HEK293 (cell line): ENCODE measurements around the gene BAIAP2.

ENCODE experiments used
- CTCF ChIA-PET: fragments of 350-600 bp; formaldehyde crosslinking; extraction: SDS; loops from one replicate; lab custom pipeline; 2021; ENCODE audit warnings: antibody characterized with exemption; lab: Yijun Ruan, JAX
- POLR2A ChIA-PET: fragments of 300-600 bp; formaldehyde crosslinking; extraction: SDS; loops from one replicate; lab custom pipeline; 2020; ENCODE audit warnings: antibody characterized with exemption, inconsistent platforms; lab: Yijun Ruan, JAX
- H3K27ac ChIP-seq: fragments of 200-500 bp; sonication (Bioruptor generic); 2 replicates; pipeline ENCODE4 v1.5.1; 2014; ENCODE audit warnings: low read depth, low read length, control low read depth, inconsistent platforms; ENCODE audit errors: extremely low read depth
- H3K36me3 ChIP-seq, 2 experiments: fragments of 200-500 bp in 1 of 2; sonication (Bioruptor generic) in 1 of 2; 1 replicate in 1 of 2; 2 replicates in 1 of 2; pipeline ENCODE4 v1.5.1; 2014 to 2017; ENCODE audit warnings: inconsistent platforms in 2 of 2, low read length in 2 of 2; ENCODE audit not compliant: control insufficient read depth in 2 of 2, insufficient read depth in 1 of 2
- H3K4me1 ChIP-seq: fragments of 200-500 bp; sonication (Bioruptor generic); 2 replicates; pipeline ENCODE4 v1.5.1; 2014; ENCODE audit warnings: mild to moderate bottlenecking, low read length, inconsistent platforms; ENCODE audit not compliant: control insufficient read depth, insufficient read depth
- H3K4me3 ChIP-seq: 2 replicates; pipeline ENCODE4 v1.5.1; 2011; ENCODE audit warnings: low read depth, mild to moderate bottlenecking, control low read depth, low read length, moderate library complexity
- H3K9me3 ChIP-seq: fragments of 200-500 bp; sonication (Bioruptor generic); 2 replicates; pipeline ENCODE4 v1.5.1; 2014; ENCODE audit warnings: low read depth, low read length, inconsistent platforms; ENCODE audit not compliant: control insufficient read depth, insufficient read depth
- BCL11B ChIP-seq: fragments of 450-650 bp; formaldehyde crosslinking; IDR thresholded peaks from 2 replicates; pipeline ENCODE4 v1.5.1; 2016; ENCODE audit warnings: low read depth, missing biosample characterization, missing genetic modification characterization
- EGR2 ChIP-seq: fragments of 450-650 bp; formaldehyde crosslinking; IDR thresholded peaks from 2 replicates; pipeline ENCODE4 v1.5.1; 2016; ENCODE audit warnings: low read depth, missing biosample characterization, missing genetic modification characterization
- IKZF3 ChIP-seq: fragments of 450-650 bp; IDR thresholded peaks from 2 replicates; pipeline ENCODE4 v1.5.0; 2018; ENCODE audit warnings: missing biosample characterization, mild to moderate bottlenecking, missing genetic modification characterization, moderate library complexity
- SCRT1 ChIP-seq: fragments of 450-650 bp; formaldehyde crosslinking; IDR thresholded peaks from 2 replicates; pipeline ENCODE4 v1.5.1; 2016; ENCODE audit warnings: missing biosample characterization, missing genetic modification characterization, borderline replicate concordance
- TRIM28 ChIP-seq: IDR thresholded peaks from 2 replicates; pipeline ENCODE4 v1.6.1; 2011; ENCODE audit warnings: low read length, control low read depth, borderline replicate concordance
- WT1 ChIP-seq: fragments of 450-650 bp; formaldehyde crosslinking; IDR thresholded peaks from 2 replicates; pipeline ENCODE4 v1.5.1; 2016; ENCODE audit warnings: missing biosample characterization, missing genetic modification characterization
- ZFHX2 ChIP-seq: fragments of 450-650 bp; formaldehyde crosslinking; conservative IDR thresholded peaks from 2 replicates; pipeline ENCODE4 v1.5.1; 2016; ENCODE audit warnings: missing biosample characterization, missing genetic modification characterization
- ZIC2 ChIP-seq: fragments of 450-650 bp; formaldehyde crosslinking; IDR thresholded peaks from 2 replicates; pipeline ENCODE4 v1.5.1; 2016; ENCODE audit warnings: missing biosample characterization, missing genetic modification characterization
- ZNF510 ChIP-seq: fragments of 450-650 bp; formaldehyde crosslinking; IDR thresholded peaks from 2 replicates; pipeline ENCODE4 v1.5.1; 2018; ENCODE audit warnings: mild to moderate bottlenecking, missing genetic modification characterization, missing biosample characterization; ENCODE audit not compliant: insufficient replicate concordance
- ZNF548 ChIP-seq: fragments of 450-650 bp; formaldehyde crosslinking; IDR thresholded peaks from 2 replicates; pipeline ENCODE4 v1.5.1; 2016; ENCODE audit warnings: missing biosample characterization, missing genetic modification characterization
- ZNF549 ChIP-seq: fragments of 450-650 bp; IDR thresholded peaks from 2 replicates; pipeline ENCODE4 v1.5.1; 2018; ENCODE audit warnings: missing biosample characterization, missing genetic modification characterization, mild to moderate bottlenecking, inconsistent platforms, moderate library complexity
- ZNF585B ChIP-seq: fragments of 450-650 bp; formaldehyde crosslinking; IDR thresholded peaks from 2 replicates; pipeline ENCODE4 v1.5.1; 2016; ENCODE audit warnings: missing biosample characterization, missing genetic modification characterization
- ZNF596 ChIP-seq: fragments of 450-650 bp; IDR thresholded peaks from 2 replicates; pipeline ENCODE4 v1.5.0; 2018; ENCODE audit warnings: missing biosample characterization, mild to moderate bottlenecking, missing genetic modification characterization, moderate library complexity
- ZNF76 ChIP-seq: fragments of 450-650 bp; formaldehyde crosslinking; IDR thresholded peaks from 2 replicates; pipeline ENCODE4; 2016; ENCODE audit warnings: low read depth, missing biosample characterization, missing genetic modification characterization, borderline replicate concordance
- ZNF768 ChIP-seq: fragments of 450-650 bp; formaldehyde crosslinking; IDR thresholded peaks from 2 replicates; pipeline ENCODE4 v1.5.1; 2018; ENCODE audit warnings: missing biosample characterization, mild to moderate bottlenecking, missing genetic modification characterization
- ZSCAN23 ChIP-seq: fragments of 450-650 bp; formaldehyde crosslinking; IDR thresholded peaks from 2 replicates; pipeline ENCODE4 v1.5.1; 2016; ENCODE audit warnings: missing biosample characterization, missing genetic modification characterization
- TF ChIP-seq, protein P1 (sequence below): fragments of 450-650 bp; formaldehyde crosslinking; IDR thresholded peaks from 2 replicates; pipeline ENCODE4 v1.5.1; 2016; ENCODE audit warnings: missing biosample characterization, missing genetic modification characterization
- TF ChIP-seq, protein P2 (sequence below): fragments of 450-650 bp; formaldehyde crosslinking; IDR thresholded peaks from 2 replicates; pipeline ENCODE4 v1.5.1; 2017; ENCODE audit warnings: missing biosample characterization, missing genetic modification characterization
- TF ChIP-seq, protein P3 (sequence below): fragments of 450-650 bp; formaldehyde crosslinking; IDR thresholded peaks from 2 replicates; pipeline ENCODE4 v1.5.1; 2017; ENCODE audit warnings: missing biosample characterization, missing genetic modification characterization
- TF ChIP-seq, protein P4 (sequence below): fragments of 450-650 bp; formaldehyde crosslinking; IDR thresholded peaks from 2 replicates; pipeline ENCODE4 v1.5.1; 2016; ENCODE audit warnings: missing biosample characterization, missing genetic modification characterization
- TF ChIP-seq, protein P5 (sequence below): fragments of 450-650 bp; formaldehyde crosslinking; IDR thresholded peaks from 2 replicates; pipeline ENCODE4; 2016; ENCODE audit warnings: missing biosample characterization, missing genetic modification characterization
- TF ChIP-seq, protein P6 (sequence below): fragments of 450-650 bp; IDR thresholded peaks from 2 replicates; pipeline ENCODE4 v1.5.1; 2018; ENCODE audit warnings: missing biosample characterization, missing genetic modification characterization

The BAIAP2 gene

DNA sequence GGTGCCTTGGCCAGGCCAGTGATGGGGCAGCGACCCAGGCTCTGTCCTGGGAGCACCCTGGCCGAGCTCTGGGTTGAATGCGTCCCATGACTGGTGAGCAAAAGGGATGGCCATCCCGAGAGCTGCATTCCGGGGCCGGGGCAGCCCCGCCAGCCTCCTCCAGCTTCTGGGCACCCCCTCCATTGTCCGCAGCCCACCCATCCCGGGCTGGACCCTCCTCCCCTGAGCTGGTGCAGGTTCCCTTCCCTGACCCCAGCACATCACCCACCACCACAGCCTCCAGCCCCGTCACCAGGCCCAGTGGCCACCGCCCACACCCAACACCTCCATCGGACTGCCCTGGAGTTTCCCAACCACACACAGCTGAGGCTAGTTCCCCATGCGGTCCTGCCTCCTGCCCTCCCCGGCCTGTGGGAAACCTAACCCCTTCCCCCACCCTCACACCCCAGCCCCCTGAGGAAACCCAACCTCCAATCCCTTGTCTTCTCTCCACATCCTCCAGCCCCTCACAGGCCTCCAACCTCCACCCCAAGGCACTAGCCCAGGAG, 114.1 kb downstream of the BAIAP2 start:
- Histone ChIP-seq H3K4me1 (no peaks in the 10 kb centered on the region), H3K4me3 (no peak overlapping the region), H3K27ac (no peak overlapping the region), H3K36me3 (no peaks in the 10 kb centered on the region), H3K9me3 (no peaks in the 10 kb centered on the region)
- TF ChIP-seq EGR2 (peak; percentile 80), ZFHX2 (peak; percentile 75)
- TF ChIP-seq, protein P1, sequence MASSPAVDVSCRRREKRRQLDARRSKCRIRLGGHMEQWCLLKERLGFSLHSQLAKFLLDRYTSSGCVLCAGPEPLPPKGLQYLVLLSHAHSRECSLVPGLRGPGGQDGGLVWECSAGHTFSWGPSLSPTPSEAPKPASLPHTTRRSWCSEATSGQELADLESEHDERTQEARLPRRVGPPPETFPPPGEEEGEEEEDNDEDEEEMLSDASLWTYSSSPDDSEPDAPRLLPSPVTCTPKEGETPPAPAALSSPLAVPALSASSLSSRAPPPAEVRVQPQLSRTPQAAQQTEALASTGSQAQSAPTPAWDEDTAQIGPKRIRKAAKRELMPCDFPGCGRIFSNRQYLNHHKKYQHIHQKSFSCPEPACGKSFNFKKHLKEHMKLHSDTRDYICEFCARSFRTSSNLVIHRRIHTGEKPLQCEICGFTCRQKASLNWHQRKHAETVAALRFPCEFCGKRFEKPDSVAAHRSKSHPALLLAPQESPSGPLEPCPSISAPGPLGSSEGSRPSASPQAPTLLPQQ (tag by site-specific recombination) = no peak
- ChIA-PET POLR2A (no interaction called here), CTCF (interaction anchor here (2.2 kb wide), 1 partner anchor 51 kb away, joined by 7 read pairs; no protein-coding TSS in a partner anchor)

DNA sequence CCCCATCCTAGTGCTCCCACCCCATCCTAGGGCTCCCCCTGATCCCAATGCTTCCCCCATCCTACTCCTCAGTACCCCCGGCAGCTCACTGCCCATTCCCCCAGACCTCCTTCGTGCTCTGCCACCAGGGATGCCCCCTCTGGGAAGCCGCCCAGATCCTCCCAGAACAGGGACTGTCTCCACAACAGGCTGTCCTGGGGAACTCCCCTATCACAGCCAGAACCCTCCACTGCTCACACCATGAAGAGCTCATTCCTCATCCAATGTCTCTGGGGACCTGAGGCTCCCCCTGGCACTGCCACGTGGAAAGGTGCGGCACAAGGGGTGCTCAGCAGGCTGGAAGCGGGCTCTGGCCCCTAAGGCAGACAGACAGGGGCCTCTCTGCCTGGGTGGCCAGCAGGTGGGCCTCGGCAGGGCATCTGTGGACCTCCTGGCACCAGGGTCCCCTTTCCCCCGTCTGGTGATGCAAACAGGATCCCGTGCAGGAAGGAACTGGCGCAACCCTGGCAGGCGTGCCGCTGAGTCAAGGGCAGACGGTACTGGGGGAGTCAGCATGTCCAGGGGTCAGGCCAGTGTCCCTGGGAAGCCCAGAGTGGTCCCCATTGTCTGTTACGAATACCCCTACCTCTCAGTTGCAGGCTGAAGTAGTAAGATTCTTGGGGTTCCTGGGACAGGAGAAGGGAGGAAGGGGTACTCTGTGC, 115.6 kb downstream of the BAIAP2 start:
- H3K9me3 ChIP-seq = no peaks in the 10 kb centered on the region
- ChIA-PET CTCF (interaction anchor here (0.6 to 2.2 kb wide), 2 partner anchors 30 to 50 kb away, joined by 4 to 7 read pairs; no protein-coding TSS in a partner anchor), POLR2A (no interaction called here)
- H3K4me3 ChIP-seq = no peak overlapping the region
- no peaks in the 10 kb centered on the region for H3K4me1 ChIP-seq
- TF ChIP-seq ZSCAN23 (tag by site-specific recombination) = no peak
- TF ChIP-seq ZNF596 = no peak
- no peak for TF ChIP-seq ZNF548 (tag by site-specific recombination)
- peak; percentile 39 for TF ChIP-seq ZIC2 (tag by site-specific recombination)
- no peak for TF ChIP-seq ZNF549 (tag by site-specific recombination)
- no peaks in the 10 kb centered on the region for H3K36me3 ChIP-seq
- no peak overlapping the region for H3K27ac ChIP-seq

DNA sequence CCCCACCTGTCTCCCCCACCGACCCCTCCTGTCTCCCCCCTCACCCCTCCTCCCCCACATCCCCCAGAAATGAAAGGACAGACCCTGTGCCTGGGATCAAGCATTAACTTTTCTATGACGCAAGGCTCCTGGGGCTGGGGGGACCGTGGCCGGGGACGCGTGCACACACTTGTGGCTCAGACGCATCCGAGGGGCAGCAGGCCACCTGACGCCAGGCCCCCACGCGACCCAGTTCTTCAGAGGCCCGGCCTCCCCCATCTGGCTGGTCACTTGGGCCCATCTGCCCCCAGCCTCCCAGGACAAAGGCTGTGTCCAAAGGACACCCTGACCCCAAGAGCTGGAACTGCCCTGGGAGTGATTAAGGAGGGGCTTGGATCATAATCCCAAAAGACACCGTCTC, 116.3 kb downstream of the BAIAP2 start:
- ChIA-PET CTCF (interaction anchor here (1.1 kb wide), 1 partner anchor 9 kb away, joined by 6 read pairs; no protein-coding TSS in a partner anchor), POLR2A (no interaction called here)
- Histone ChIP-seq H3K36me3 (no peaks in the 10 kb centered on the region), H3K4me1 (no peaks in the 10 kb centered on the region), H3K4me3 (no peak overlapping the region), H3K9me3 (no peaks in the 10 kb centered on the region), H3K27ac (no peak overlapping the region)
- TF ChIP-seq WT1 = no peak
- no peak for TF ChIP-seq SCRT1 (tag by site-specific recombination)
- no peak for TF ChIP-seq BCL11B
- TF ChIP-seq, protein P2, sequence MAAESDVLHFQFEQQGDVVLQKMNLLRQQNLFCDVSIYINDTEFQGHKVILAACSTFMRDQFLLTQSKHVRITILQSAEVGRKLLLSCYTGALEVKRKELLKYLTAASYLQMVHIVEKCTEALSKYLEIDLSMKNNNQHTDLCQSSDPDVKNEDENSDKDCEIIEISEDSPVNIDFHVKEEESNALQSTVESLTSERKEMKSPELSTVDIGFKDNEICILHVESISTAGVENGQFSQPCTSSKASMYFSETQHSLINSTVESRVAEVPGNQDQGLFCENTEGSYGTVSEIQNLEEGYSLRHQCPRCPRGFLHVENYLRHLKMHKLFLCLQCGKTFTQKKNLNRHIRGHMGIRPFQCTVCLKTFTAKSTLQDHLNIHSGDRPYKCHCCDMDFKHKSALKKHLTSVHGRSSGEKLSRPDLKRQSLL = no peak
- TF ChIP-seq, protein P3, sequence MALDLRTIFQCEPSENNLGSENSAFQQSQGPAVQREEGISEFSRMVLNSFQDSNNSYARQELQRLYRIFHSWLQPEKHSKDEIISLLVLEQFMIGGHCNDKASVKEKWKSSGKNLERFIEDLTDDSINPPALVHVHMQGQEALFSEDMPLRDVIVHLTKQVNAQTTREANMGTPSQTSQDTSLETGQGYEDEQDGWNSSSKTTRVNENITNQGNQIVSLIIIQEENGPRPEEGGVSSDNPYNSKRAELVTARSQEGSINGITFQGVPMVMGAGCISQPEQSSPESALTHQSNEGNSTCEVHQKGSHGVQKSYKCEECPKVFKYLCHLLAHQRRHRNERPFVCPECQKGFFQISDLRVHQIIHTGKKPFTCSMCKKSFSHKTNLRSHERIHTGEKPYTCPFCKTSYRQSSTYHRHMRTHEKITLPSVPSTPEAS (tag by site-specific recombination) = no peak
- TF ChIP-seq, protein P4, sequence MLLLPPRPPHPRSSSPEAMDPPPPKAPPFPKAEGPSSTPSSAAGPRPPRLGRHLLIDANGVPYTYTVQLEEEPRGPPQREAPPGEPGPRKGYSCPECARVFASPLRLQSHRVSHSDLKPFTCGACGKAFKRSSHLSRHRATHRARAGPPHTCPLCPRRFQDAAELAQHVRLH (tag by site-specific recombination) = no peak
- TF ChIP-seq, protein P5, sequence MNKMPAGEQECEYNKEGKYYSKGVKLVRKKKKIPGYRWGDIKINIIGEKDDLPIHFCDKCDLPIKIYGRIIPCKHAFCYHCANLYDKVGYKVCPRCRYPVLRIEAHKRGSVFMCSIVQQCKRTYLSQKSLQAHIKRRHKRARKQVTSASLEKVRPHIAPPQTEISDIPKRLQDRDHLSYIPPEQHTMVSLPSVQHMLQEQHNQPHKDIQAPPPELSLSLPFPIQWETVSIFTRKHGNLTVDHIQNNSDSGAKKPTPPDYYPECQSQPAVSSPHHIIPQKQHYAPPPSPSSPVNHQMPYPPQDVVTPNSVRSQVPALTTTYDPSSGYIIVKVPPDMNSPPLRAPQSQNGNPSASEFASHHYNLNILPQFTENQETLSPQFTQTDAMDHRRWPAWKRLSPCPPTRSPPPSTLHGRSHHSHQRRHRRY (tag by site-specific recombination) = no peak
- no peak for TF ChIP-seq ZNF76 (tag by site-specific recombination)
- TF ChIP-seq ZNF585B (tag by site-specific recombination) = no peak
- no peak for TF ChIP-seq ZNF768 (tag by site-specific recombination)
- TF ChIP-seq IKZF3 (tag by site-specific recombination) = no peak
- TF ChIP-seq, protein P6, sequence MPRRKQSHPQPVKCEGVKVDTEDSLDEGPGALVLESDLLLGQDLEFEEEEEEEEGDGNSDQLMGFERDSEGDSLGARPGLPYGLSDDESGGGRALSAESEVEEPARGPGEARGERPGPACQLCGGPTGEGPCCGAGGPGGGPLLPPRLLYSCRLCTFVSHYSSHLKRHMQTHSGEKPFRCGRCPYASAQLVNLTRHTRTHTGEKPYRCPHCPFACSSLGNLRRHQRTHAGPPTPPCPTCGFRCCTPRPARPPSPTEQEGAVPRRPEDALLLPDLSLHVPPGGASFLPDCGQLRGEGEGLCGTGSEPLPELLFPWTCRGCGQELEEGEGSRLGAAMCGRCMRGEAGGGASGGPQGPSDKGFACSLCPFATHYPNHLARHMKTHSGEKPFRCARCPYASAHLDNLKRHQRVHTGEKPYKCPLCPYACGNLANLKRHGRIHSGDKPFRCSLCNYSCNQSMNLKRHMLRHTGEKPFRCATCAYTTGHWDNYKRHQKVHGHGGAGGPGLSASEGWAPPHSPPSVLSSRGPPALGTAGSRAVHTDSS (tag by site-specific recombination) = no peak
- TF ChIP-seq TRIM28 = no peak
- TF ChIP-seq ZNF510 (tag by site-specific recombination) = no peak
